Effector memory CD8-positive, alpha-beta T cell (primary cell): Measurements from ENCODE around the gene UFD1.
"Not testable (repeated sequence)": the region's sequence is repeated elsewhere in the genome, so short reads cannot be mapped to it uniquely, and the experiment has no call there.

ENCODE experiments used
- ATAC-seq: fragments of 150-1000 bp; cut with Tn5 transposase; replicated peaks from 2 replicates; pipeline ENCODE4 v1.10.0; 2021; ENCODE audit warnings: mild to moderate bottlenecking, moderate library complexity
- DNase-seq, 3 experiments: peaks; one replicate each; pipeline ENCODE4 v3.0.0; 2021
- H3K27ac Mint-ChIP-seq, 2 donors: one replicate each; pipeline ENCODE4 v1.8.0; 2022; ENCODE audit warnings: mild to moderate bottlenecking in 2 of 2, mixed read lengths in 2 of 2, moderate library complexity in 2 of 2
- H3K27me3 Mint-ChIP-seq, 2 donors: one replicate each; pipeline ENCODE4 v1.8.0; 2022; ENCODE audit warnings: mixed read lengths in 2 of 2
- H3K36me3 Mint-ChIP-seq: one replicate; pipeline ENCODE4 v1.8.0; 2022; ENCODE audit warnings: mild to moderate bottlenecking, moderate library complexity, mixed read lengths; ENCODE audit not compliant: insufficient read depth
- H3K4me1 Mint-ChIP-seq, 2 donors: one replicate each; pipeline ENCODE4 v1.8.0; 2022; ENCODE audit warnings: low read depth in 2 of 2, mixed read lengths in 2 of 2
- H3K4me3 Mint-ChIP-seq, 2 donors: one replicate each; pipeline ENCODE4 v1.8.0; 2022; ENCODE audit warnings: mild to moderate bottlenecking in 2 of 2, mixed read lengths in 2 of 2, moderate library complexity in 2 of 2
- H3K9me3 Mint-ChIP-seq, 2 donors: one replicate each; pipeline ENCODE4 v1.8.0; 2022; ENCODE audit warnings: mixed read lengths in 2 of 2

Gene UFD1

DNA sequence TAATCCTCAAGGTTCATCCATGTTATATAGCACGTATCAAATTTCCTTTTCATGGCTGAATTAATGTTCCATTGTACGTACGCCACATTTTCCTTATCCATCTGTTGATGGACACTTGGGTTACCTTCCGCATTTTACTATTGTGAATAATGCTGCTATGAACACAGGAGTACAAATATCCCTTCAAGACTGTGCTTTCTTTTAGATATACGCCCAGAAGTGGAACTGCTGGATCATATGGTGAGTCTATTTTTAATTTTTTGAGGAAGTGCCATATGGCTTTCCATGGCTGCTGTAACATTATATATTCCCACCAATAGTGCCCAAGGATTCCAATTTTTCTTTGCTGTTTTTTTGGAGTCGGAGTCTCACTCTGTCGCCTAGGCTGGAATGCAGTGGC is 40.7 kb downstream of the UFD1 start:
- peaks cover 43% of the 10 kb centered on the region for H3K36me3 Mint-ChIP-seq
- H3K4me3 Mint-ChIP-seq: no peak overlapping the region
- DNase-seq (no peak), ATAC-seq (no peak)
- H3K4me1 Mint-ChIP-seq: peaks cover 6 to 13% of the 10 kb centered on the region in 2 donors
- H3K27me3 Mint-ChIP-seq: no peaks in the 10 kb centered on the region
- no peaks in the 10 kb centered on the region for H3K9me3 Mint-ChIP-seq
- H3K27ac Mint-ChIP-seq: no peak overlapping the region

DNA sequence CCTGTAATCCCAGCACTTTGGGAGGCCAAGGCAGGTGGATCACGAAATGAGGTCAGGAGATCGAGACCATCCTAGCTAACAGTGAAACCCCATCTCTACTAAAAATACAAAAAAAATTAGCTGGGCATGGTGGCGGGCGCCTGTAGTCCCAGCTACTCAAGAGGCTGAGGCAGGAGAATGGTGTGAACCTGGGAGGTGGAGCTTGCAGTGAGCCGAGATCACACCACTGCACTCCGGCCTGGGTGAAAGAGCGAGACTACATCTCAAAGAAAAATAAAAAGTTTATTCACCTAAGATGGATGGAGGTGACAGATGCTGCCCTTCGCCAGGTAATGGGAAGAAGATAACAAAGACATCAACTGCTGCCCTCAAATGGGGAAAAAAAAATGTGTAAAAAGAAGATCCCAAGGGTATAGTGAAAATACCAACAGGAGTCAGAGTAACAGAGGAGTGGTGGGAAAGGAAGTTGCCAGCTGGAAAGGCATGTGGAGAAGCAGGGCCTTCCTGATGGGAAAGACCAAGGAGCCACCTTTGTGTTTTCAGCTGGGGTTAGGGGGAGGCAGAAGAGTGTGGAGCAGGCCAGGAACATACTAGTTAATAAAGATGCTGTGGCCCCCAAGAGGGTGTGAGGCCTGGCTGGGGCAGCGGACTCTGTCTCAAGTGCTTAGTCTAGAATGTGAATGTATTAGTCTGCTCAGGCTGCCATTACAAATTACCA is 42.4 kb downstream of the UFD1 start:
- Mint-ChIP-seq H3K36me3 (peaks cover 42% of the 10 kb centered on the region), H3K27ac (peak overlapping the region; percentile 4 to 12)
- not testable (repeated sequence) for H3K9me3 Mint-ChIP-seq, H3K27me3 Mint-ChIP-seq, DNase-seq, H3K4me1 Mint-ChIP-seq, ATAC-seq, H3K4me3 Mint-ChIP-seq

DNA sequence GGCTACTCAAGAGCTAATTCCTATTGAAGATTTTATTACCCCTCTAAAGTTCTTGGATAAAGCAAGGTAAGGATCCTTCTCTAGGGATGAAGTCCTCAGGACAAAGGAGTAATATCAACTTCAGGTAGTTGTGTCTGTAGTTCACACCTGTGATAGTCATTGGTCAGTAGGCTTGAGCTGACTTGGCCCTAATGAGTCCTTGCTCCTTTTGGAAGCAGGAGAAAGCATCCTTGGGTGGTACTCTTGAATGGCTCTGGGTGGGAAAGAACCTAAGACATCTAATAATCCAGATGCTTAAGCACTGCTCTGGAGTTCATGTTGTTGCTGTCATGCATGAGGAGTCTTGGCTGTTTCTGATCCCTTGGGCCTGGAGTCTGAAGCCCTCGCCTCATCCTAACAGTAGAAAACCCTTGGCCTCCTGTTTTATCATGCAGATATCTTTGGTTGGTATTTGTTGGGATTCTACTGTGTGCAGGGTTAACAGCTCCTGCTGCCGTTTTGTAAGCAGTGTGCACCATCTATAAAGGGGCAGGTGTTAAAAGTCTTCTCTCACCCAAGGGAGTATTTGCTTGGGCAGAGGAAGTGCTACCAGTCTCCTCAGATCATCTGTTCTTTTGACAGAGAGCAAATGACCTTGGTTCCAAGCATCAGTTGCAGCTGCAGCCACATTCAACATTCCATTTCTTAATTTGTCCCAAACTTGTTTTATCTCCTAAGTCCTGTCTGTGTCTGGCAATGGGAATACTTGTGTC is 44.0 kb downstream of the UFD1 start:
- H3K27me3 Mint-ChIP-seq: no peaks in the 10 kb centered on the region
- H3K27ac Mint-ChIP-seq: peak overlapping the region in 1 of 2 donors; percentile 65
- H3K4me3 Mint-ChIP-seq: no peak overlapping the region
- DNase-seq: no peak
- ATAC-seq: no peak
- H3K4me1 Mint-ChIP-seq: peaks cover 11 to 13% of the 10 kb centered on the region in 2 donors
- H3K9me3 Mint-ChIP-seq: no peaks in the 10 kb centered on the region
- peaks cover 52% of the 10 kb centered on the region for H3K36me3 Mint-ChIP-seq

DNA sequence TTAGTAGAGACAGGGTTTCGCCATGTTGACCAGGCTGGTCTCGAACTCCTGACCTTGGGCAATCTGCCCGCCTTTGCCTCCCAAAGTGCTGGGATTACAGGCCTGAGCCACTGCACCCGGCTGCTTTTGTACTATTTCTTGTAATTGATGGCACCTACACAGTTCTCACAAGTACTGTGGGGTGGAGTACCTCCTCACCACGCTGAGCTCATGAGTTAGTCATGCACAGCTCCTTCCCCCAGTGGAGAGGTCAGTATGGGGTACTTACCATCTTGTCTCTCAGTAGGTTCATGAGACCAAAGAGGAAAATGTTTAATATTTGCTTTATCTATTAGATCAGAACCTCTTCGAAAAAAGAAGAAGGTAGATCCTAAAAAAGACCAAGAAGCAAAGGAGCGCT is 44.6 kb downstream of the UFD1 start:
- H3K27ac Mint-ChIP-seq: peak overlapping the region in 1 of 2 donors; percentile 93
- ATAC-seq (no peak), DNase-seq (no peak)
- peak overlapping the region; percentile 55 to 88 for H3K4me3 Mint-ChIP-seq
- H3K4me1 Mint-ChIP-seq: peaks cover 17 to 19% of the 10 kb centered on the region in 2 donors
- no peaks in the 10 kb centered on the region for H3K9me3 Mint-ChIP-seq
- H3K27me3 Mint-ChIP-seq: no peaks in the 10 kb centered on the region
- peaks cover 50% of the 10 kb centered on the region for H3K36me3 Mint-ChIP-seq

DNA sequence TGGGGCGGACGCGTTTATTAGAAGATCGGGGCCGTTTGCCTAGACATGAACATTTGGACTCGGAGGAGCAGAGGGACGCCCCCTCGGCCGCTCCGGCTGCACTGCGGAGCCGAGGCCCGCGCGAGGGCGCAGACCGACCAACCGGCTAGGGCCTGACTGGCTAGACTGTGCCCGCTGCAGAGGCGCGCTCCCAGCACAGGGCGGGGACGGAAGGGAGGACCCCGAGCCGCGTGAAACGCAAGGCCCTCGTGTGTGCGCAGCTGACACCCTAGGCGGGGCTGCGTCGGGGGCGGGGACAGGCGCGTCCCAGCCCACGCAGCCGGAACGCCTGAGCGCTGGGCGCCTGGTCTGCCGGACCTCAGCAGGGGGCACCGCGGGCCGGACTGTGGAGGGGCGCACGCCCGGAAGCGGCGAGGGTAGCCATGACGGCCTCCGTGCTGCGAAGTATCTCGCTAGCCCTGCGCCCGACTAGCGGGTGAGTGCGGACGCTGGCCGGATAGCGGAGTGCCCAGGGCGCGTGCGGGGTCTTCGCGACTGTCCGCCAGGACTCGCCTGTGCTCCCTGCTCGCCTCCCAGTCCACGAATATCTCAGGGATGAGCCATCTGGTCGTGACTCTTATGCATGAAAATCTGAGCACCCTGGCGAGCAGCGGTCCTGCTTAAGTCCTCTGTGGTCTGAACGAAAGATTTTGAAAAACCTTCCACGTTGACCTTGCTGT is 46.7 kb downstream of the UFD1 start, which contains the start of gene MRPL40:
Gene MRPL40 (plus strand): TSS at position 413 of the 719 bp plus-strand sequence. CDS start 10 bp downstream, at position 423.
- peak within 1 kb of the TSS; percentile 93 to 94 for H3K27ac Mint-ChIP-seq
- peaks cover 53% of the 10 kb centered on the region for H3K36me3 Mint-ChIP-seq
- H3K4me3 Mint-ChIP-seq: peak within 1 kb of the TSS; percentile 88 to 93
- DNase-seq (peak; percentile 75 to 82 (median 79)), ATAC-seq (peak; percentile 83)
- peaks cover 21 to 35% of the 10 kb centered on the region in 2 donors for H3K4me1 Mint-ChIP-seq
- no peaks in the 10 kb centered on the region for H3K27me3 Mint-ChIP-seq
- no peaks in the 10 kb centered on the region for H3K9me3 Mint-ChIP-seq

DNA sequence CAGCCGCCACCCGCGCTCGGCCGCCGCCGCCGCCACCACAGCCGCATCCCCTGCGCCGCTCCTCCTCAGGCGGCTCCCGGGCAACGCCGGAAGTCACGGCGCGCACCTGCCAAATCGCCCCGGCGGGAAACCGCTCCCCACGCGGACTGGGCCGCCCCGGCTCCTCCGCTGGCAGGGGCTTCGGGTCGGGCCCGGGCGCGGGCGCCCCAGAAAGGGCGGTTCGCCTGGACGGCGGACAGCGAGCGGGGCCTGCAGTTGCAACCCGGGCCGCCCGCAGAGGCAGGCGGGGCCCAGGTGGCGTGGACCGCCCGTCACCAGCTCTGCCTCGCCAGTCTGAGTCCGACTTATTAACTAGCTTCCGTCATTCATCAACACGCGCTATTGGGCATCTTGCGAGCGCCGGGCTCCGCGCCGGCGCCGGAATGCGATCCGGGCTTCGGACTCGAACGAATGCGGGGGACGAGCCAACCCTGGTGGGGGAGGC is 47.3 kb downstream of the UFD1 start, which contains the start of gene HIRA:
Gene HIRA (minus strand): TSS at position 85 of the 484 bp plus-strand sequence. CDS start 257 bp downstream, outside the sequence.
- Mint-ChIP-seq H3K36me3 (peaks cover 53% of the 10 kb centered on the region), H3K27ac (peak within 1 kb of the TSS; percentile 93 to 94), H3K4me3 (peak within 1 kb of the TSS; percentile 88 to 93), H3K27me3 (no peaks in the 10 kb centered on the region), H3K9me3 (no peaks in the 10 kb centered on the region), H3K4me1 (peaks cover 25 to 41% of the 10 kb centered on the region in 2 donors)
- DNase-seq (peak; percentile 81 to 90 (median 88)), ATAC-seq (peak; percentile 57)

DNA sequence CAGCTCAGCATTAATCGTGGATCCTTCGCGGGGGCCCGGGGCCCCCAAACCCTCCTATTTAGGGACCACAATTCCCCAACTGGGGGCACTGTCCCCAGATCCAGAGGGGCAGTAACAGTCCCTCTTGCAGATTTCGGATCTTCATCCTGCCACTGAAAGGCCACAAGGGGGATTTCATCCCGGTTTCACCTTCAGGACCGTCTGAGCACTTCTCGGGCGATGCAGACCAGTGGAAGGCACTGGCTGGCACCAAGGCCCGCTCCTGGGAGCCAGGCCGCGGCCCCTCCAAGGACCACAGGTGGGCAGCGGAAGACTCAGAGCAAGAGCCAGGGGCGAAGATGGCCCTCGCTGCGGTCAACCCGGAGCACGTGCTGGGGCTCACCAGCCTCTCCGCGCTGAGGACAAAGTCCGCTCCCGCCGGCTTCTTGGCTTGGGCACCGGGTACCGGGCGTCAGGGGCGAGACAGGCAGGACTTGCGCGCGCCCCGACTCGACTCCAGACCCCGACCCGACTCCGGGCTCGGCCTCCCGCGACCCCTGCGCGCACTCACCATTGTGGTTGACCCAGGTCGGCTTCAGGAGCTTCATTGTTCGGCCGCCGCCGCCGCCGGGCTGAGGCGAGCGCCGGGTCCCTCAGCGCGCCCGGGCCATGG is 48.0 kb downstream of the UFD1 start:
- no peak for ATAC-seq
- peak overlapping the region; percentile 92 to 94 for H3K27ac Mint-ChIP-seq
- H3K27me3 Mint-ChIP-seq: no peaks in the 10 kb centered on the region
- H3K36me3 Mint-ChIP-seq: peaks cover 52% of the 10 kb centered on the region
- peaks cover 32 to 48% of the 10 kb centered on the region in 2 donors for H3K4me1 Mint-ChIP-seq
- H3K4me3 Mint-ChIP-seq: peak overlapping the region; percentile 88 to 93
- DNase-seq: peak in 1 of 3 experiments; percentile 16
- no peaks in the 10 kb centered on the region for H3K9me3 Mint-ChIP-seq

DNA sequence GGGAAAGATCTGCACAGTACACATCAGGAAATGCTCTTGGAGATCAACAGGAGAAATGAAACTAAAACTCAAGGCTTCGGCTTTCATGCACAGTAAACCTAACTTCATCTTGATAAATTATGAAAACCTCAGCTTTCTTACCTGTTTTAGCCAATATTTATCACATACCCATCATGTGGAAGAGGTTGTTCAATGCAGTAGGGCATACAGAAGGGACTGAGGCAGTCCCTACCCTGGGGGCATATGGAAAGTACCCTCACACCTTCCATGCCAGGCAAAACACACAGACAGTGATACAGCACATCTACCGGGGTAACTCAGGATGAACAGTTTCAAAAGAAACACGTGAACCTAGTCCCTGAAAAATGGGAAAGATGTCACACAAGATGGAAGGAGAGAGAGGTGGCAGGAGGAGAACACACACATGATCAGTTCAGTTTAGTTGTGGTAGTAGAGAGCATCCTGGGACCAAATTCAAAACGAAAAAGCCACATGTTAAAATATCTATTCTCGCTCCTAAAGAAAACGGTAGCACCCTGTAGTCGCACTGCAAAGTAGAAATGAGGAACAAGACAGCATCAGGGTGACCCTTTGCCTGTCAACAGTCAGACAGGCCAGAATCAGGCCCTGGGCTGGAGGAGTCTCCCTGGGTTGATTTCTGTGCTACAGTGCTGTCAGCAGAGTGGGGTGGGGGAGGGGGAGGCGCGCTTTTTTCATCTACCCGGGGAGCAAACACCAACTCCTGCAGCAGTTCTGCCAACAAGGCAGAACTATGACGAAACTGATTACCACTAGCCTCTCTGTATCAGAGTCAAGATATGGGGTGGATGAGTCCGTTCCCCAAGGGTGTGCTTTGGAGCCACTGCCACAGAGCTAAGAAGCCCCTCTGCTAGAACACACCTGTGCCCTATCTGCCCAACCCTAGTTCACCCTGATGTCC is 48.8 kb downstream of the UFD1 start:
- ATAC-seq (peak; percentile 31), DNase-seq (peak; percentile 16 to 38 (median 16))
- no peaks in the 10 kb centered on the region for H3K9me3 Mint-ChIP-seq
- no peaks in the 10 kb centered on the region for H3K27me3 Mint-ChIP-seq
- H3K27ac Mint-ChIP-seq: peak overlapping the region; percentile 92 to 94
- H3K36me3 Mint-ChIP-seq: peaks cover 45% of the 10 kb centered on the region
- H3K4me3 Mint-ChIP-seq: peak overlapping the region; percentile 88 to 93
- peaks cover 33 to 51% of the 10 kb centered on the region in 2 donors for H3K4me1 Mint-ChIP-seq

DNA sequence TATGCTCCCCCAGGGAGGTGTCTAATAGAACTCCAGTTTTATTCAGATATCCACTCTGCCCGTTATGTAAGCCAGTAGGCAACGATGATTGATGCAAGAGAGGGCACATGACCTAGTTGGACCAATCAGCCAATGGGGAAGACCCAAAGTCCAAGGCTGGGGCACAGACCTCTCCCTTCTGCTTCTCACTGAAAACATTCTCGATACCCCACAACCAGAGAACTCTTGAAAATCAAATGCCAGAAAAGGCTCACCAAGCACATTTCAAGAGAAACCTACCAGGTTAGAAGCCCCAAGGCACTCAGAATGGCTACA is 54.9 kb downstream of the UFD1 start:
- Mint-ChIP-seq H3K4me3 (no peak overlapping the region), H3K9me3 (no peaks in the 10 kb centered on the region), H3K27me3 (no peaks in the 10 kb centered on the region), H3K4me1 (peaks cover 62 to 85% of the 10 kb centered on the region in 2 donors), H3K27ac (peak overlapping the region; percentile 47 to 96), H3K36me3 (peaks cover 20% of the 10 kb centered on the region)
- DNase-seq: no peak
- ATAC-seq: no peak

DNA sequence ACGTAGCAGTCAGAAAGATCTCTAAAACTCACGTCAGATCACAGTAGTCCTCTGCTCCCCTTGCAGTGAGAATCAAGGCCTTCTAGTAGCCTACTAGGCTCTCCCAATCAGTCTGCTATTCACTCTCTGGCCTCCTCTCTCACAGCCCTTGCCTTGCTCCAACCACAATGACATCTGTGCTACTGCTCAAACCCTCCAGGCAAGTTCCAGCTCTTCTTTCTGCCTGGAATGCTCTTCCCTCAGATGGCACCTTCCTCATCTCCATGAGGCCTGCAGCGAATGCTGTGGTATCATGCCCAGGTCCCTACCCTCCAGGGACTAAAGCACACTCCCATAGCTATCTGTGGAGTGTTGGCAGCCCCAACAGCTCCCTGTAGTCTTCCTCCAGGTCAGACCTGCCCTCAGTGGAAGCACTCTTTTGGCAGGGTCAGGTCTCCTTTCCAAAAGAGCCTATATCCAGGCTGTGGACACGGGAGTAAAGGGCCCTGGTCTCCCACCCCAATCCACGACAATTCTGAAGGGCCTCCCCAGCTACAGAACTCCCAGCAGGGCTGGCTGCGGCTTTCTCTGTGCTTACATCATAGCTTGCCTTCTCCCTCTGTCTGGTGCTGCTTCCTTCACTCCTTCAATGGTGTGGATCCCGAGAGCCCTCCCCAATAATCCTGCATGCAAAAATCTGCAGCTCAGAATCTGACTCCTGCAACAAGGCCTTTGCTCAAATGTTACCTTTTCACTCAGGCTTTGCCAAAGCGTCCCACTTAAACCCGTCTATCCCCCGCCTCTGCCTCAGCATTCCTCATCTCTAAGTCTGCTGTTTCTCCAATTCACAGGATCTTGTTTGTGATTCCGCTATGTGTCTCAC is 56.3 kb downstream of the UFD1 start:
- DNase-seq (no peak), ATAC-seq (no peak)
- Mint-ChIP-seq H3K9me3 (no peaks in the 10 kb centered on the region), H3K4me3 (peak overlapping the region; percentile 1 to 51), H3K4me1 (peaks cover 64 to 85% of the 10 kb centered on the region in 2 donors), H3K27me3 (no peaks in the 10 kb centered on the region), H3K36me3 (peaks cover 21% of the 10 kb centered on the region), H3K27ac (peak overlapping the region; percentile 95 to 96)

DNA sequence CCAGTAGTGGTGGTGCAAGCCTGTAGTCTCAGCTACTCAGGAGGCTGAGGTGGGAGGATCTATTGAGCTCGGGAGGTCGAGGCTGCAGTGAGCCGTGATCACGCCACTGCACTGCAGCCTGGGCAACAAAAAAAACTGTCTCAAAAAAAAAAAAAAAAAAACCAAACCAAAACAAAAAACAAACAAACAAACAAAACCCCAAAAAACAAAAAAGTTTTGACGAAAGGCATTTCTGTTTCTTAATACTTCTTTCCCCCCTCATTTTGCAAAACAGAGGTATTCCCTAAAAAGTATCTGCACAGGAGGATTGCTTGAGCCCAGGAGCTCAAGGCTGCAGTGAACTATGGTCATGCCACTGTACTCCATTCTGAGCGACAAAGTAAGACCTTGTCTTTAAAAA is 58.7 kb downstream of the UFD1 start:
- peaks cover 18% of the 10 kb centered on the region for H3K36me3 Mint-ChIP-seq

More for the DNA sequence above, 58.7 kb downstream of the UFD1 start:
- peak; percentile 10 for ATAC-seq
- H3K4me3 Mint-ChIP-seq: peak overlapping the region; percentile 68 to 77
- peaks cover 62 to 74% of the 10 kb centered on the region in 2 donors for H3K4me1 Mint-ChIP-seq
- peak overlapping the region; percentile 95 to 96 for H3K27ac Mint-ChIP-seq
- no peaks in the 10 kb centered on the region for H3K9me3 Mint-ChIP-seq
- DNase-seq: no peak
- no peaks in the 10 kb centered on the region for H3K27me3 Mint-ChIP-seq
